GM19193 (cell line): ENCODE data around the gene TFIP11.

Experiments used
- POLR2A ChIP-seq: IDR thresholded peaks from 4 replicates; pipeline ENCODE4 v1.6.1; 2011; ENCODE audit not compliant: insufficient read depth, insufficient read length; ENCODE audit errors: extremely low read depth

The TFIP11 gene

DNA sequence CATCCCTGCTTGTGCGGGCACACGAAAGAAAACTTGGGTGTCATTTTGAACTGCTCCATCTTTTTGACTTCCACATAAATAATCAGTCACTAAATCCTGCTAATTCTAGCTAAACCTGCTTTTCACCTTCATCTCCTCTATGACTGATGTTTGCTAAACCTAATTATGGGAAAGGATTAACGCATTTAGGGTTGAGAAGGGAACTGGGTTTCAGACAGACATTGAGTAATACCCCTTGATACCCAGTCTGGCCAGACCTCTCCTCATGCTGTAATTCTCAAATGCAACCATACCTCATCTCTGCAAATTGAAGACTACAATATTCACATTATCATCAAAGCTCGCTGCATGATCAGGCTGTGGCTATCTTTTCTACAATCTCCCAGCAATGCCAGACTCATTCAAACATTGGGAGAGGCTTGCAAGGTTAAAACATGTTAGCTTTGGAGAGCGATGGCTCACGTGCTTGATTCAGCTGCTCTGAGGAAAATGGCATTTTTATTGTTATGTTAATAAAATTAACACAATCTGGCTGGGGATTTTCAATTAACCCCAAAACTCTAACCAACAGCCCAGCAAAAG lies 31.1 kb downstream of the TFIP11 start:
- no peak for TF ChIP-seq POLR2A

GRCh38 chr22:26480611-26480932 lies 31.7 kb downstream of the TFIP11 start:
- TF ChIP-seq POLR2A, result no peak

DNA sequence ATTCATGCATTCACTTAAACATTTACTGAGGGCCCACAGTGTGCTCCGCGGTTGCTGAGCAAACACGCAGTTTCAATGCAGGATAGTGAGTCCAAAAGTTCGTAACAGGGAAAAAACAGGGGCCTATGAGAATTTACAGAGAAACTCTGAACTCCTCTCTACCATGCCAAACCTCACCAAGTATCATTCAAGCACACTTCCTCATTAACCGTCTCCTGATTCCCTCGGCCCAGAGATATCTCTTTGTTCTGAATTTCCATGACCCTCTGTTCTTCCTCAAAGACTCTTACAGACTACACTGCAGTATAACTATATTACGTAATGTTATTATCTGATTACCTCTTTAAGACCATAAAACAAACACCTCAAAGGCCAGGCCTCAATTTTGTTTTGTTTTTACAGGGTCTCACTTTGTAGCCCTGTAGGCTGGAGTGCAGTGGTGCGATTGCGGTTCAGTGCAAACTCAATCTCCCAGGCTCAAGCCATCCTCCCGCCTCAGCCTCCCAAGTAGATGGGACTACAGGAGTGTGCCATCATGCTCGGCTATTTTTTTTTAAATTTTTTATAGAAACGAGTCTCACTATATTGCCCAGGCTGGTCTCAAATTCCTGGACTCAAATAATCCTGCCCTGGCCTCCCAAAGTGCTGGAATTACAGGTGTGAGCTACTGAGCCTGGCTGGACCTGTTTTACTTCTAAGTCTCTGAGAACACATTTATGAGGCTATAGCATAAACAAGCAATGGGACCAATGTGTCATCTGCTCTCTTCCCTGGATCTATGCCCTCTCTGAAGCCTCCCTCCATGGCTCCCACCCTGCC lies 32.3 kb downstream of the TFIP11 start:
- no peak for TF ChIP-seq POLR2A

- TF ChIP-seq POLR2A, result no peak
Observed at GRCh38 chr22:26479043-26479791, 33.1 kb downstream of the TFIP11 start.

- no peak for TF ChIP-seq POLR2A
Observed at GRCh38 chr22:26477341-26477731, 34.9 kb downstream of the TFIP11 start.

DNA sequence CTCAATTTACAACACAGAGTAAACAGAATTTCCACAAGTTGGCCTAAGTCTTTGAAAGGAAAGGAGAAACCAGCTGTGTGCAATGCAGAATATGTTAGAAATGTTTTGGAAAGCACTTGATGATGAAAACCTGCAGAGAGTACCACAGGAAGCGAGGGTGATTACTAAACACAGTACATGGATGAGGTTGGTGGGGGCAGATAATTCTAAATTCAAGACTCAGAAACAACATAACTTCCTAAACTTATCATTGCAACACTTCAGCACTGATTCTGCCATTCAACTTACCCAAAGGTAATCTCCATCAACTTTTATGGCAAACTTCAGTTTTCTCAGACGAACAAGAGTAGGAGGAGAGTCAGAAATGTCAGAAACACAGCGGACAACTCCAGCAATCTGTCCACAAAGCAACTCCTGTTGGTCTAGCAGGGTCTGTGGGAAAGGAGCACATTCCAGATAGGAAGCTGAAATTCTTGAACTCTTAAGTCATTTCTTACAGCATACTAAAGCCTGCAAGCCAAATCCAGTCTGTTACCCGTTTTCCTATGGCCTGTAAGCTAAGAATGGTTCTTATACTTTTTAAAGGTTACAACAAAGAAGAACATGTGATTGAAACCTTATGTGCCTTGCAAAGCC lies 35.5 kb downstream of the TFIP11 start:
- no peak for TF ChIP-seq POLR2A

DNA sequence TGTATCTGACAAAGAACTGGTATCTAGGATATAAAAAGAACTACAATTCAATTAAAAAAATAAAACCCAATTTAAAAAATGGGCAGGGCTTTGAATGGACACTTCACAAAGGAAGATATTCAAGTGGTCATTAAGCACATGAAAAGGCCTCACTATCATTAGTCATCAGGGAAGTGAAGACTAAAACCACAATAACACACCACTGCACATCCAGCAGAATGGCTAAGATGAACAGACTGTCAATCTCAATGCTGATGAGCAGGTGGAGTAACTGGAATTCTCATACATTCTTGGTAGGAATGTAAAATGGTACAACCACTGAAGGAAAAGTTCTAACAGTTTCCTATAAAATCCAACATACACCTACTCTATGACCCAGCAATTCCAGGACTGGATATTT lies 37.6 kb downstream of the TFIP11 start:
- no peak for TF ChIP-seq POLR2A

DNA sequence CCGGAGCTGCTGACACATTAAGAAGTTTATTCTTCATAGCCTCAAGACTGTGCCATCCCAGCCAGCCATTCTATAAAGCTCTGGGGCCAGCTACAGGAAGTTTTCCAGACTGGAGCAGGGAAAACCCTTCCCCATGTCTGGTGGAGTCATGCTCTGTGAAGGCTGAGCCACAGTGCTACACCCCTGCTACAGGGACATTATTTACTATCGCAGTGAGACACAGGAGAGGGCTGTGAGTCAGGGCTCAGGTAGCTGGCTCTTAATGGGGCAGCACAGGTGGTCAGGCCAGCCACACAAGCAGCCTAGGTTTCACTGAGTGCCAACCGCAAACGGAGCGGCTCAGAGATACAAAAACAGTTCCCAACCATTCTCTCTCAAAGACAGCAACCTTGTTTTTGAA lies 40.8 kb downstream of the TFIP11 start:
- TF ChIP-seq POLR2A, result no peak

GRCh38 chr22:26470807-26471206 lies 41.5 kb downstream of the TFIP11 start:
- TF ChIP-seq POLR2A, result no peak

- no peak for TF ChIP-seq POLR2A
Observed at GRCh38 chr22:26466196-26466595, 46.1 kb downstream of the TFIP11 start.

DNA sequence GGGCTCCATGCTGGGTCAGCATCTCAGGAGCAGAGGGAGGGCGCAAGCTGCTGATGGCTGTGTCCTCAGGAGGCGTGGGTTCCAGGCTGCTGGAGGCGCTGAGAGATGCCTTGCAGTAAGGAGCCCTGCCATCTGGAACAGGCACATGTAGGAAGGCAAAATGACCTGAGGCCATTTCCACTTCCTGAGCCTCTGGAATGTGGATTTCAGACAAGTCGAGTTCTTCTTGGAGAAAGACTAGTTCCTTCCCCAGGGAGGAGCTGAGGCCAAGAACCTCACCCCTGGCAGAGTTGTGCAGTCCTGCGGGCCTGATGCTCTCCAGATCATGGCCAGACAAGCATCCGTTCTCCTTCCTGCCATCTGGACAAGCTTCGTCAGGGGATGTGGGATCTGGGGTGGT lies 48.0 kb downstream of the TFIP11 start:
- TF ChIP-seq POLR2A, result no peak

GRCh38 chr22:26463688-26464087 lies 48.6 kb downstream of the TFIP11 start:
- no peak for TF ChIP-seq POLR2A

DNA sequence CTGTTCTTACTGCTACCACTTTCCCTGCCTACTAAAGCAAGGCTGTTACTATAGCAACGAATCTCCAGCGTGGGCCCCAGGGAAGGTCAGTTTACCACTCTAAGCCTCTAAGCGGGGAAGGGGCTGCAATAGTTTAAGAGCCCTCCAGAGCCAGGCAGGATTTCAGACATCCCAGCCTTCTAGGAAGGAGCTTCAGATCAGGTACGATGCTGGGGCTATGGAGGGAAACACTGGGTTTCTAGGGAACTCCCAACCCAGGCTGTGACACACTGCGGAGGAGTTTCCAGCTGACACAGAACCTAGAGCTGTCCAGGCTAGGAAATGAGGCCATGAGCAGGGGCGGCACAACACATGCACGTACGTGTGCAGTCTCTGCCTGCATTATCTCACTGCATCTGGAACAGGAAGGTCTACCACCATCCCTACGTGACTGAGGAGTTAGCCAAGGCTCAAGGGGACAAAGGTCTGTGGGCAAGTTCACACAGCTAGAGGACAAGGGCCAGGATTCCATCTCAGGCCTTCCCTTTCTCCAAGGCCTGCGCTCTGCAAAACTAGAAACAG lies 49.1 kb downstream of the TFIP11 start:
- no peak for TF ChIP-seq POLR2A

GRCh38 chr22:26462641-26463040 lies 49.6 kb downstream of the TFIP11 start:
- TF ChIP-seq POLR2A, result no peak

DNA sequence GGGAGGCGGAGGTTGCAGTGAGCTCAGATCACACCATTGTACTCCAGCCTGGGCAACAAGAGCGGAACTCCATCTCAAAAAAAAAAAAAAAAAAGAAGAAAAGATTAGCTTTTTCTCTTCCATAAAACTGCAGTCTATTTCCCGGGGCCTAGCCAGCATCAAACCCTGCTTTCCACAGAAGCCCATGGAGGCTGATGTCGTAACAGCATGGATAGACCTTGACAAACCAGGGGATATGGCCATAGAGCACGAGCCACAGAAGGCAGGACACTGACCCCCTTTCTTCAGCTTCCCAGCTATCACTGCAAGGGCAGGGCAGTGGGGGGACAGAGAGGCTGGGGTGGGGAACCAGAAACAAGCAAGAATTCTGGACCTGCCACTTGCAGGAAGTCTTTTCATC lies 50.2 kb downstream of the TFIP11 start:
- no peak for TF ChIP-seq POLR2A

DNA sequence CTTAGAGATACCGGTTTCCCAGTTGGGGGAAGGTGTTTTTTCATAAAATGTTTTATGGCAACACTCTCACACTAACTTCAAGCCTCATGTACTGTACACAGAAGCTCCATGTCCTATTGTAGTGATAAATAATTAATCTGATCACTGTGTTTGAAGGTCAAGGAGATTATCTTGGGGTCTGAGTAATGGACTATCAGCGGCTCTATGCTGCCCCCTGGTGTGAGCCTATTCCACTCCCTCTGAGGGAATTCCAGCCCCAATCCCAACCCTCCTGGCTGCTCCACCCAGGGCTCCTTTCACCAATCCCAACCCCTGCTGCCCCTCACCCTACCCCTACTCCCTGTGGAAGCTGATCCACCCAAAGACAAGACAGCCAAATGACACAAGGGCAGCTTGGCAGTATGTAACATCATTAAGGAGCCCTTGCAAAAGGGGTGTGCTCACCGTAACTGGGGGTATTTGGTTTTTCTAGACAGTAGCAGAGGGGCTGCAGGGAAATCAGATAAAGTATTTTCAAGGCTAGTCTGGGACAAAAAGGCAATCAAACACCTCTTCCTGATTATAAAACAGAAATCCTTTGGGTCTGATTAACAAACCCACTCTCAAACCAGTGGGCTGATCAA lies 51.0 kb downstream of the TFIP11 start:
- TF ChIP-seq POLR2A, result no peak

- TF ChIP-seq POLR2A, result no peak
Observed at GRCh38 chr22:26460202-26460601, 52.1 kb downstream of the TFIP11 start.
